Activated CD4-positive, alpha-beta T cell treated with anti-CD3 and anti-CD28 coated beads, Interleukin-2, amount 50 U/mL, for 1 hour (primary cell): ENCODE results near the gene GTF2IRD1.
"Not testable (repeated sequence)": the region's sequence is repeated elsewhere in the genome, so short reads cannot be mapped to it uniquely, and the experiment has no call there.

Experiments
- DNase-seq: peaks from one replicate; pipeline ENCODE4 v3.0.0-alpha.2; 2020

Gene GTF2IRD1, protein sequence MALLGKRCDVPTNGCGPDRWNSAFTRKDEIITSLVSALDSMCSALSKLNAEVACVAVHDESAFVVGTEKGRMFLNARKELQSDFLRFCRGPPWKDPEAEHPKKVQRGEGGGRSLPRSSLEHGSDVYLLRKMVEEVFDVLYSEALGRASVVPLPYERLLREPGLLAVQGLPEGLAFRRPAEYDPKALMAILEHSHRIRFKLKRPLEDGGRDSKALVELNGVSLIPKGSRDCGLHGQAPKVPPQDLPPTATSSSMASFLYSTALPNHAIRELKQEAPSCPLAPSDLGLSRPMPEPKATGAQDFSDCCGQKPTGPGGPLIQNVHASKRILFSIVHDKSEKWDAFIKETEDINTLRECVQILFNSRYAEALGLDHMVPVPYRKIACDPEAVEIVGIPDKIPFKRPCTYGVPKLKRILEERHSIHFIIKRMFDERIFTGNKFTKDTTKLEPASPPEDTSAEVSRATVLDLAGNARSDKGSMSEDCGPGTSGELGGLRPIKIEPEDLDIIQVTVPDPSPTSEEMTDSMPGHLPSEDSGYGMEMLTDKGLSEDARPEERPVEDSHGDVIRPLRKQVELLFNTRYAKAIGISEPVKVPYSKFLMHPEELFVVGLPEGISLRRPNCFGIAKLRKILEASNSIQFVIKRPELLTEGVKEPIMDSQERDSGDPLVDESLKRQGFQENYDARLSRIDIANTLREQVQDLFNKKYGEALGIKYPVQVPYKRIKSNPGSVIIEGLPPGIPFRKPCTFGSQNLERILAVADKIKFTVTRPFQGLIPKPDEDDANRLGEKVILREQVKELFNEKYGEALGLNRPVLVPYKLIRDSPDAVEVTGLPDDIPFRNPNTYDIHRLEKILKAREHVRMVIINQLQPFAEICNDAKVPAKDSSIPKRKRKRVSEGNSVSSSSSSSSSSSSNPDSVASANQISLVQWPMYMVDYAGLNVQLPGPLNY

DNA sequence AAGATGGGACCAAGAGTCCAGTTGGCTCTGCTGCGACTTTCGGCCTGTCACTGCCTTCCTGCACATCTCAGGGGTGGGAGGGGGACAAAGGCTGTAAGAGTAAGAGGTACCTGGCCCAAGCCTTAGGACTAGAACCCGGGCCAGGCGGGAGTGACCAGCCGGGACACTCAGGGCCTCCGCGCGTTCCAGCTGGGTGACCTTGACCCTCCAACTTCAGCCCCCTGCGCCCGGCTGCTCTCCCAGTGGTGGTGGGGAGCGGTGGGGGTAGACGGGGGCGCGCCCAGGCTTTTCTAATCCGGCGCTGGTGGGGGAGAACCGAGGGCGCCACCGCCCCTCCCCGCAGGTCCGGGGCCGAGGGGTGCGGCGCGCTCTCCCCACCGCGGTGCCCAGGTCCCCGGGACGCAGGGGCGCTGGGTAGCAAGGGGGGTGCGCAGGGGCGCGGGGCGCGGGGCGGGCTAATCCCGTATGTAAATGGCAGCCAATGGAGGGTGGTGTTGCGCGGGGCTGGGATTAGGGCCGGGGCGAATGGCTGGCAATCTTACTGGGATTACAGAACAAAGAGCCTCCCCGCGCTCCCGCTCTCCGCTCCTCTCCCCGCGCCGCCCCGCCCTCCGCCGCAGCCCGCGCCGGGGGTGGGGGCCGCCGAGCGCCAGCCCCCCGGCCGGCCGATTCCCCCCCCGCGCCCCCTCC, at the start of gene GTF2IRD1:
Gene GTF2IRD1, plus strand, starts transcription at position 585 of the 690 bp plus-strand sequence. CDS start 54,175 bp downstream, outside the sequence.
- DNase-seq = peak; percentile 56

DNA sequence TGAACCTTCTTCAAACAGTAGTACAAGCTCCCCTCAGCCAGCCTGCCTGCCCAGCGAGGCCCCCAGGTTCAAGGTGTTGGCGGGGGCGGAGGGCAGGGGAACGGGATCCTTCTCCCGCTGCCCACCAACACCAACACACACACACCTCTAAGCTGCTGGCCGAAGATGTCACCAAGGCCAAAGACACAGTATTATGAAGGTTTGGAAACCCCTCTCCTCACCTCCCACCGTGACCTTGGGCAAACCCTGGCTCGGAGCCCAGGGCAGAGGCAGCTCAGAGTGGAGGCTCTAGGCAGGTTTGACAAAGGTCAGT, 49.4 kb upstream of the GTF2IRD1 start:
- DNase-seq = no peak

DNA sequence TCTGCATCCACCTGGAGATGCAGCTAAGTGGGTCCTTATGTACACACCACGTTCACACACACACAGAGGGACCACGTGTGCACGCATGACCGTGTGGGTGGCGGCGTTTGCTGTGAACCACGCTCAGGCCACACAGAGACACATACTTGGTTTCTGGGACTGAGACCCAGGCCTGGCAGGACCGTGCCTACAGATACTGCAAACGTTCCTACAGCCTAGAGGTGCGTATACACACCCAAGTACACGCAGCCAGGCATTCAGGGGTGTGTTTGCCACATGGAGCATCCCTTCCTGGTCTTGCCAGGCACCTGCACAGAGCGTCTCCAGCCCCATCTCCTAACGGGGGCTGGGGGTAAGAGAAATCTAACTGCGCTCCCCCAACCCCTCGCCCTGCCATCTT, 49.0 kb upstream of the GTF2IRD1 start:
- DNase-seq = no peak

DNA sequence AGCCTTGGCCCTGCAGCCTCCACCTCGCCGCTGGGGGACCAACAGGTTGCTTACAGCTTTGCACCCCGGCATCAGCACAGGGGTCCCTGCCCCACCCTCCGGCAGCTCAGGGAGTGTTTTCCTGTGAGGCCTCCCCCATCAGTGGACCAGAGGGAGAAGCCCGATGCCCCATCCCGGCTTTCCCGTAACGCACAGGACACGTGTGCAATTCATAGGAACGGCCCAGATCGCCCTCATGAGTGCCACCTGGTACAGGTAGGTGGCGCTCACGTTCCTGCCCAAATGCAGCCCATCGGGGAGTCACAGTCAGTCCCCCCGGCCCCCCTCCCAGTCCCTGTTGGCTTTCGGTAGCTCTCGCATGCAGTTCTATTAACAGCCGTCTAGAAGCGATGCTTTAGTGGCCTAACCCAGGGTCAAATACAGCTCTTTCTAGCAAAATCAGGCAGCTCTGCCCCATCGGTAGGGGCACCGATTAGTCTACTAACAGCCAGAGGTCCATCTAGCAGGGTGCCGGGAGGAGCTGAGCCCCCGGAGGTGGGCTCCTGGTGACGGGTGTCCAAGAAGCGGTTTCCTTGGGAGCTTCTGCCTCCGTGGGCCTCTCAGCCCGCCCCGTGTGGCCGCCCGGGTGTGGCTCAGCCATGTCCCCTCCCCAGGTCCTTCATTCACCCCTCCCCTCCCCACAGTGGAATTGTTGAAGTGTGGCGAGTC, 48.4 kb upstream of the GTF2IRD1 start:
- DNase-seq = no peak

DNA sequence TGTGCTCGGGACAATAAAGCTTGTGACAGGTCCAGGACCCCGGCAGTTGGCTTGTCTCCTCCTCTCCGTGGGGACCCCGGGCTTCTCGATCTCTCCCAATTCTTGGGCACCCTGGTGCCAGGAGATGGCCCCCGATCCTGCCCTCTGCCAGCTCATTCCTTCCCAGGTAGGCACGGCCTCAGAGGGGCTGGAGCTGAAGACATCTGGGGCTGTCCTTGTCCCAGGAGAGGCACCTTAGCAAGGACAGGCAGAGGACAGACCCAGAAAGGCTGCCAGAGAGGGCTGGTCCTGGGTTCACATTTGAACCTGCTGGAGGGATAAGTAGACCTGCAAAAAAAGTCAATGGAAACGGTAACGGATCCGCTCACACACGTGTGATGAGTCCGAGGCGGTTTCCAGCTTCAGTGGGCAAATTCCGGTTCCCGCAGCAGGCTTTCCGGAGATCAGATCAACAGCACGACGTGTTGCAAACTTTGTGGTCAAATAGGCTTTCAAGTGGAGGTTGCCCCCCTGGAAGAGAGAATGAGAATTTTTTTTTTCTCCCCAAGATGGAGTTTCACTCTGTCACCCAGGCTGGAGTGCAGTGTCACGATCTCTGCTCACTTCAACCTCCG, 47.7 kb upstream of the GTF2IRD1 start:
- DNase-seq = no peak

DNA sequence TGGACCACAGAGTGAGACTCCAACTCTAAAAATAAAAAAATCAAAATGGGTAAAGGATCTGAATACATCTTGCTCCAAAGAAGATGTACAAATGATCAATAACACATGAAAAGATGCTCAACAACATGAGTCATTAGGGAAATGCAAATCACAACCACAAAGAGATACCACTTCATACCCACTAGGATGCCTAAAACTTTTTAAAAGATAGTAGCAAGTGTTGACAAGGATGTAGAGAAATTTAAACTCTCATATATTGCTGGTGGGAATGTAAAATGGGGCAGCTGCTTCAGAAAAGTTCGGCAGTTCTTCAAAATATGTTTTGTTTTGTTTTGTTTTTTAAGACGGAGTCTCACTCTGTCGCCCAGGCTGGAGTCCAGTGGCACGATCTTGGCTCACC, 45.7 kb upstream of the GTF2IRD1 start:
- DNase-seq = no peak

DNA sequence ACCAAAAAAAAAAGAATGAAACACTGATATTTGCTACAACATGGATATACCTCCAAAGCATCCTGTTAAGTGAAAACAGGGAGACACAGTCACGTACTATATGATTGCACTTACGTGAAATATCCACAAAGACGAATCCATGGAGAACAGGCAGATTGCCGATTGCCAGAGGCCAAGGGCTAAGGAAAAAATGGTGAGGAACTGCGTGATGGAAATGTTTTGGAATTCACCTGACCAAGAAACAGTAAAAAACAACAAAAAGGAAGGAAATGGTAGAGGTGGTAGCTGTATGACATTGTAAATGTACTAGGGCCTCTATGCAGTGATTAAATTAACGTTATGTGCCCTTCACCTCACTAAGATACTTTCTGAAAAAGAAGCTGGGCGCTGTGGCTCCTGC, 44.1 kb upstream of the GTF2IRD1 start:
- no peak for DNase-seq

DNA sequence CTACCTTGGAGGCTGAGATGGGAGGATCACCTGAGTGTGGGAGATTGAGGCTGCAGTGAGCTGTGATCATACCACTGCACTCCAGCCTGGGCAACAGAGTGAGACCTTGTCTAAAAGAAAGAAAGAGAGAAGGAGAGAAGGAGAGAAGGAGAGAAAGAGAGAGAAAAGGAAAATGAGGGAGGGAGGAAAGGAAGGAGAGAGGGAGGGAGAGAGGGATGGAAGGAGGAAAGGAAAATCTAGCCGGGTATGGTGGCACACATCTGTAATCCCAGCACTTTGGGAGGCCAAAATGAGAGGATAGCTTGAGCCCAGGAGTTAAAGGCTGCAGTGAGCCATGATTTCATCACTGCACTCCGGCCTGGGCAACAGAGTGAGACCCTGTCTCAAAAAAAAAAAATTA, 42.9 kb upstream of the GTF2IRD1 start:
- no peak for DNase-seq

DNA sequence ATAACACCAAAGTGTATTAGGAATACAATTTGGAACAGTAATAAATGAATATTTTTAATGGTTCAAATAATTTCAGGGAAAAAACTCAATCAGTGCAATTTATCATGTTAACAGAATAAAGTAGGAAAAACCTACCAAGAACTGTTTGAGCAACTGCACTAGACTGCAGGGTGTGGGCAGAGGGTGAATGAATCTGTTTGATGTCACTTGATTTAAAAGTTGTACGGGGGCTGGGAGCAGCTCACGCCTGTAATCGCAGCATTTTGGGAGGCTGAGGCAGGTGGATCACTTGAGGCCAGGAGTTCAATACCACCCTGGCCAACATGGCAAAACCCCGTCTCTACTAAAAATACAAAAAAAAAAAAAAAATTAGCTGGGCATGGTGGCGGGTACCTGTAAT, 42.1 kb upstream of the GTF2IRD1 start:
- DNase-seq = not testable (repeated sequence)

DNA sequence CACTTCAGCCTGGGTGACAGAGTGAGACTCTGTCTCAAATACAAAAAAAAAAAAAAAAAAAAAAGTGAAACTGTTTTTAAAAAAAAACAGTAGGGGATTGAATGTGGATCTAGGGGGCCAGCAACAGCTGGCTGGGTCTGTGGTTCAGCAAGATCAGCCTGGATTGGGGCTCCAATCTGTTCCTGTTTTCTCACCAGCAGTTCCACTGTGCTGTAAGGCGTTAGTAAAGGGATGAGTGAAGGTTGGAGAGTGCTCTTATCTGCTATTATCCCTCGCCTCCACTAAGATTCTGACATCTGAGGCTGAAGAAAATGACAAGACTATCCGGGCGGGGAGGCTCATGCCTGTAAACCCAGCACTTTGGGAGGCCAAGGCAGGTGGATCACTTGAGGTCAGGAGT, 41.6 kb upstream of the GTF2IRD1 start:
- DNase-seq = no peak

DNA sequence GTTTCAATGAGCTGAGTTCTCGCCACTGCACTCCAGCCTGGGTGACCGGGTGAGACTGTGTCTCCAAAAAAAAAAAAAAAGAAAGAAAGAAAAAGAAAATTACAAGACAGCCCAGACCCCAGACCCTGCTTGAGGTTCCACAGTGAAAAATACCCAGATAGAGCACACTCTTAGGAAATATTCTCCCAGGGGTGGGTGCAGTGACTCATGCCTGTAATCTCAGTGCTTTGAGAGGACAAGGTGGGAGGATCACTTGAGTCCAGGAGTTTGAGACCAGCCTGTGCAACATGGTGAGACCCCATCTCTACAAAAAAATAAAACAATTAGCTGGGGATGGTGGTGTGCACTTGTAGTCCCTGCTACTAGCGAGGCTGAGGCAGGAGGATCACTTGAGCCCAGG, 41.1 kb upstream of the GTF2IRD1 start:
- DNase-seq = no peak

DNA sequence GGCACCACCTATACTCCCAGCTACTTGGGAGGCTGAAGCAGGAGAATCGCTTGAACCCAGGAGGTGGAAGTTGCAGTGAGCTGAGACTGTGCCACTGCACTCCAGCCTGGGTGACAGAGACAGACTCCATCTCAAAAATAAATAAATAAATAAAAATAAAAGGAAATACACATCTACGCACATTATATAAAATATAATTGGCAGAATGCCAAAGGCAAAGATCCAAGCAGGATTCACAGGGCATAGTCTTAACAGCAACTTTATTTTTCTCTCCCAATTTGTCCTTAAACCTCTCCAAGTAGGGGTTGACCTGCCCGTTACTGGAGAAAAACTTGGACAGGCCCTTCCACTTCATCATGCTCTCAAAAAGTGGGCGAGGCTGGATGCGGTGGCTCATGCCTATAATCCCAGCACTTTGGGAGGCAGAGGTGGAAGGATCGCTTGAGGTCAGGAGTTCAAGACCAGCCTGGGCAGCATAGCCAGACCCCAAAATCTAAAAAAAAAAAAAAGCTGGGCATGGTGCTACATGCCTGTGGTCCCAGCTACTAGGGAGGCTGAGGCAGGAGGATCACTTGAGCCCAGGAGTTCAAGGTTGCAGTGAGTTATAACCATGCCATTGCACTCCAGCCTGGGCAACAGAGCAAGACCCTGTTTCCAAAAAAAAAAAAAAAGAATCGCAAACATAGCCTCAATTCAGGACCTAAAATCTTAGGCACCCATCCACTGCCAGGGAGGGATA, 38.9 kb upstream of the GTF2IRD1 start:
- not testable (repeated sequence) for DNase-seq

DNA sequence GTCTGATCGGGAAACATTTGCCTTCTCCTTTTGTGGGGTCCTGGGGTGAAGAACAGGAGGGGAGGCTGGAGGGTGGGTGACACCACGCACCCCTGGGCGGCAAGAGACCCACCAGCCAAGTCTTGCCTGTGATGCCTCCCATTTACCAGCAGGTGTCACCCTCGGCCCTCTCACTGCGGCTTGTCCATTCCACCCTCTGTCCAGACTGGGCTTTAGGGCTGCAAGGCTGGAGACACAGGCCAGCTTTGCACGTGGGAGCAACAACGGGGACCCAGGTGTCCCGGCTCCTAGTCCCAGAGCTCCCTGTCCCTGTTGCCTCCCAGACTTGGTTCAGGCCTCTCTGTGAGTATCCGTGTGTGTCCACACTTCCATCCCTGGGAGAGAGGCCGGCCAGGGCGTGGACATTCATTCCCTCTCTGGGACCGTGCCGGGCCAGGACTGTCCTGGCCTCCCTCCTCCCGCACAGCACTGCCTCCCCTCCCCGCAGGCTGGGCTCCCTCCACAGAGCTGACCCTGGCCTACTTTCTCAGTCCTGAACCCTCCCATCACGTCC, 36.2 kb upstream of the GTF2IRD1 start:
- DNase-seq = peak; percentile 39

DNA sequence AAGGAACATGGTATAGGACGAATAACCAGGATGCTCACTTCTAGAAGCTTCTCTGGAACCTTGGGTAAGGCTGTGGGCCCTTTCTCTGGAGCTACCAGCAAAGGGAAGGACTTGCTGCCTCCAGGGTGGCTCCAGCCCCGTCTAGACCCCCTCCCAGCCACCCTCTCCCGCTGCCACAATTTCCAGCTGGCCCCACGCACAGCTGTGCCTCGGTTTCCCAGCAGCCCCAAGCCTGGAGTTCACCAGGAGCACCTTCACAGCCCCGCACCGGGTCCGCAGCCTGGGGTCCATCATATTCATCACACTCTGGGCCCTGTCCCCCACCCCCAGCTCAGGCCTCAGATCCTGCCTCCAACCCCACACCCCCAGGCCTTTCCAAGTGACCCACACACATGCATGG, 35.6 kb upstream of the GTF2IRD1 start:
- no peak for DNase-seq

DNA sequence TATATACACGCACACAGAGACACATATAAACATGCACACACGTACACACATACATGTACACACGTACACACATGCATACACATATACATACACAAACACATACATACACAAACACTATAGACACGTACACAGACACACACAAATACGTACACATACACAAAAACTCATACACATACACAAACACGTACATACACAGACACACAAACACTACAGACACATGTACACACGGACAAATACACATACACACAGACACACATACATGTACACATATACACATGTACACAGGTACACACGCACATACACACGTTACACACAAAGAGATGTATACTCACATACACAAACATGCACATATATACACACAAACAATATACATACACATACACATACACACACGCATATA, 35.2 kb upstream of the GTF2IRD1 start:
- no peak for DNase-seq

DNA sequence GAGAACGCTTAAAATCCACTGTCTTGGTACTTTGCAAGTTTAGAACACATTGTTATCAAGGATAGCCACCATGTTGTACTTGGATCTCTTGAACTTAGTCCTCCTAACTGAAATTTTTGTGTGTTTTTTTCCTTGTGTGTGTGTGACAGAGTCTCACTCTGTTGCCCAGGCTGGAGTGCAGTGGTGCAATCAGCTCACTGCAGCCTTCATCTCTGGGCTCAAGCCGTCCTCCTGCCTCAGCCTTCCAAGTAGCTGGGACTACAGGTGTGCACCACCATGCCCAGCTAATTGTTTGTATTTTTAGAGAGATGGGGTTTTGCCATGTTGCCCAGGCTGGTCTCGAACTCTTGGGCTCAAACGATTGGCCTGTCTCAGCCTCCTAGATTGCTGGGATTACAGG, 34.5 kb upstream of the GTF2IRD1 start:
- DNase-seq = not testable (repeated sequence)

DNA sequence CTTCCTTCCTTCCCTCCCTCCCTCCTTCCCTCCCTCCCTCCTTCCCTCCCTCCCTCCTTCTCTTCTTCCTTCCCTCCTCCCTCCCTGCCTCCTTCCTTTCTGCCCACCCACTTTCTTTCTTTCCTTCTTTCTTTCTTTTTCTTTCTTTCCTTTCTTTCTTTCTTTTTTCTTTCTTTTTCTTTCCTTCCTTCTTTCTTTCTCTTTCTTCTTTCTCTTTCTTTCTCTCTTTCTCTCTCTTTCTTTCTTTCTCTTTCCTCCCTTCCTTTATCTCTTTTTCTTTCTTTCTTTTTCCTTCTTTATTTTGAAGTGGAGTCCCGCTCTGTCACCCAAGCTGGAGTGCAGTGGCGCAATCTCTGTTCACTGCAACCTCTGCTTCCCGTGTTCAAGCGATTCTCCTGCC, 33.7 kb upstream of the GTF2IRD1 start:
- no peak for DNase-seq

DNA sequence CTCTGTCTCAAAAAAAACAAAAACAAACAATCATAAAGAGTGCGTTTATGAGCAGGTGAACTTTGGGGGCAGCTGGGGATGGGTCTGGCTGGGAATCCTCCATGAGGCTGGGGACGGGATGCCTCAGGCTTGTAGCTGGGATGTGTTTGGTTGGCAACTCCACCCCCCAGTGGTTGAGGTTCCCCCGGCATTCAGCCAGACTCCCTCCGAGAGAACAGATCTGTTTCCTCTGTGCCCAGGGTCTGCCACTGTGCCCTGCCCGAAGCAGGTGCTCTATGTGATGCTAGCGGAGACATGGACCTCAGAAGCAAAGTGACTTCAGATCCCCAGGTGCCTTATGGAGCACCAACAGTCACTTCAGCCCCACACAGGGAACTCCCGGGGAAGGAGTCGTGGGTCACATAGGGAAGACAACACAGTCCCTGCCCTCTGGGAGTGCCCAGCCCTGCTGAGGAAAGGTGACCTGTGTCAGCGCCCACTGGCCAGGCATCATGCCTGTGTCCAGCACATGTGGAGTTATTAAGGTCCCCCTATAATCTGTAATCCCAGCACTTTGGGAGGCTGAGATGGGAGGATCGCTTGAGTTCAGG, 29.3 kb upstream of the GTF2IRD1 start:
- no peak for DNase-seq

DNA sequence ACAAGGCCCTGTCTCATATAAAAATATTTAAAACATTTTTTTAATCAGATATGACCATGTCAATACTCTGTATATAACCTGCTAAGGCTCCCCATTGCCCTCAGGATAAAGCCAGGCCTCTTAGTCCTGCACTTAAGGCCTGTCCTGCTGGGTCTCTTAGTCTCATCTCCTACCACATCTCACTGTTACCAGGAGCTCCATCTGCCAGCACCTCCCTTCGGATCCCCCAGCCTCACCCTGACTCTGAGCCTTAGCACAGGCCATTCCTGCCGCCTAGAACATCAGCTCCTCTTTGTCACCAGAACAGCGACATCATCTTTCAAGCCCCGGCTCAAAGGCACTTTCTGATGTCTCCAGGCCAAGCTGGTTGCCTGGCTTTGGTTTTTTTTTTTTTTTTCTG, 25.7 kb upstream of the GTF2IRD1 start:
- no peak for DNase-seq

DNA sequence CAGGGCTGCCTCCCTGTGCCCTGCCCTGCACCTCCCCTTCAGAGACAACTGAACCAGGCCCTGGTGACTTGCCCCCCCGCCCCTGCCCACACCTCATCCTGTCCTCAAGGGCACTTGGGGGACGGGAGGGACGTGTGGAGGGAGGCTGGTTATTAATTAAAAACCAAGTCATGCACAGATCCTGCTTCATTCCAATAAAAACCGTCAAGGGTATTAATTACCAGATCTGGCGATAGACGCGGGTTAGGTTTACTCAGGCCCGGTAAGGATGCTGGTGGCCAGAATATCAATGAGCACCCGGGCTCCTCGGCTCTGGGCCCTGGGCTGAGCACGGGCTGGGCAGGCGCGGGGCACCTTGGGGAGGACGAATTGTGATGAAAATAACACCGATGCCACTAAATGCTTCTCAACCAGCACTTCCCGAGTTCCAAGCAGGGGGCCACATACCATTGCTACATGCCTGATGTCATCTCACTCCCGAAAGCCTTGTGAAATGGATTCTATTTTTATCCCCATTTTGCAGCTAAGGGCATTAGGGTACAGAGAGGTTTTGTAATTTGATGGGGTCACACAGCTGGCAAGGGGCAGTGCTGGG, 24.5 kb upstream of the GTF2IRD1 start:
- no peak for DNase-seq
